GM19468 (cell line): Measurements from ENCODE around the gene SOD2.

Experiments
- ATAC-seq: cut with Tn5 transposase; IDR thresholded peaks from one replicate; pipeline ENCODE4 v1.9.1; 2021; ENCODE audit warnings: mild to moderate bottlenecking, moderate library complexity, moderate number of reproducible peaks; ENCODE audit not compliant: unreplicated experiment; ENCODE audit errors: extremely low read depth

The SOD2 gene

DNA sequence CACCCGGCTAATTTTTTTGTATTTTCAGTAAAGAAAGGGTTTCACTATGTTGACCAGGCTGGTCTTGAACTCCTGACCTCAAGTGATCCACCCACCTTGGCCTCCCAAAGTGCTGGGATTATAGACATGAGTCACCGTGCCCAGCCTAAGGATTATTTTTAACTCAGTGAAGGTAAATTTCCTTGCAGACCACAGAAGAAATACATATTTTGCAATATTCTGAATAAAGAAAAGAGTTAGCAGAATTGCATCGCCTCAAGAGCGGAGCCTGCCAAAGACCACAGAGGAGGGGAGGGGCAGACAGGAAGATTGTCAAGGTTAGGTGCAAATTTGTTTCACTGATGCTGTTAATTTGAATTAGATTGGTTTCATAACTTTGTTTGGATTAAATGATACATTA lies 47.4 kb downstream of the SOD2 start:
- ATAC-seq = no peak
